Measurements from ENCODE around the gene BEND3.

BEND3 gene

GRCh38 chr6:107080036-107080435 lies 35.3 kb downstream of the BEND3 start:
- no peak for DNase-seq

GRCh38 chr6:107079429-107079828 lies 35.9 kb downstream of the BEND3 start:
- no peak for DNase-seq

DNA sequence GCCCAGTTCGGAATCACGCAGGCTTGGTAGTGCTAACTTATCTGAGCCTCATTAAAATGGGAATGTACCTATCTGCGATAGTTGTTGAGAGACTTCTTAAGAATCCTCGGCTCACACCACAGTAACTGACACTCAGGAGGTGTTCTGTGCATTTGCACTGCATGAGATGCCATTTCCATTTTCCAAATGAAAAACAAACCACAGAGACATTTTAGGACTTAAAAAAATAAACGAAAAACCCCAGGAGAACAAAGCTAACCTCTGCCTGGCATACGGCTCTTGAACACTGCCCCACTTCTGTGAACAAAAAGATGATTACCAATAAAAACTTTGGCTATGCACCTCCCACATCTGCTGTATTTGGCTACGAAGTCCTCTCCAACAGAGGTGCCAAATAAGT lies 37.6 kb downstream of the BEND3 start:
- no peak for DNase-seq

- no peak for DNase-seq
These were observed 39.3 kb downstream of the BEND3 start for GRCh38 chr6:107075951-107076381.

- no peak for DNase-seq
These were observed 44.6 kb downstream of the BEND3 start for GRCh38 chr6:107070686-107071085.

- no peak for DNase-seq
These were observed 45.4 kb downstream of the BEND3 start for GRCh38 chr6:107069631-107070548.

DNA sequence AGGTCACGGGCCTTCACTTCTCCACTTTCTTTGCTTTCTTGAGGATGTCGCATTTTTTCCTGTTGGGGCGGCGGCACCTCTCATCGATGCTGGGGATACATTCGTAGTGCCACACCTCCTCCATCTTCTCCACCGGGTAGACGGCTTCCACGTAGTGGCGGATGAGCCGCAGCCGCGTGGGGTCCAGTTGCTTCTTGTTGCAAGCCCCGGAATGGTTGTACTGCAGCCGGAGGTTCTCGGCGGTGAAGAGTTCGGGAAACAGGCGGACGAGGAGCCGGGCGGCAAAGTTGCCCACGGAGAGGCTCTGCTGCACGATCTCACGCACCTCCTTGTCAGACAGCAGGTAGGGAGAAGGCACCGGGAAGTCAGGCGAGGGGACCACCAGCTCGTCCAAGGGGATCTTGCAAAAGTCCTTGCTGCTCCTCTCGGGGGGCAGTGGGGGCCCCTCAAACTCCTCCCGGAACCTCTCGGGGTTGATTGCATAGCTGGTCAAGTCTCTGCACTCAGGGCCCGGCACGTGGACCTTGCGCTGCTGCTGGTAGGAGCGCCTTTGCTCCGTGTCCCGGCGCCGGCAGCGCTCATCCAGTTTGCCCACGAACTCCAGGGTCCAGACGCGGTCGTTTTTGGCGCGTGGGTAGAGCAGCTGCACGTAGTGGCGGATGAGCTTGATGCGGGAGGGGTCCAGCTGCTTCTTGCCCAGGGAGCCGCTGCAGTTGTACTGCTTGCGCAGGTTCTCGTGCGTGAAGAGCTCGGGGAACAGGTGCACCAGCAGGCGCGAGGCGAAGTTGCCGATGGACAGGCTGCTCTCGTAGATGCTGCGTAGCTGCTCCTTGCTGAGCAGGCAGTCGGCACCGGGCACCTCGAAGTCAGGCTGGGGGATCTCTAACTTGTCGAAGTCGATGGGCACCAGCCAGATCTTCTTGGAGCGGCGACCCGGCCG lies 46.4 kb downstream of the BEND3 start:
- DNase-seq: no peak

- DNase-seq: no peak
These were observed 48.3 kb downstream of the BEND3 start for GRCh38 chr6:107066697-107067659.

DNA sequence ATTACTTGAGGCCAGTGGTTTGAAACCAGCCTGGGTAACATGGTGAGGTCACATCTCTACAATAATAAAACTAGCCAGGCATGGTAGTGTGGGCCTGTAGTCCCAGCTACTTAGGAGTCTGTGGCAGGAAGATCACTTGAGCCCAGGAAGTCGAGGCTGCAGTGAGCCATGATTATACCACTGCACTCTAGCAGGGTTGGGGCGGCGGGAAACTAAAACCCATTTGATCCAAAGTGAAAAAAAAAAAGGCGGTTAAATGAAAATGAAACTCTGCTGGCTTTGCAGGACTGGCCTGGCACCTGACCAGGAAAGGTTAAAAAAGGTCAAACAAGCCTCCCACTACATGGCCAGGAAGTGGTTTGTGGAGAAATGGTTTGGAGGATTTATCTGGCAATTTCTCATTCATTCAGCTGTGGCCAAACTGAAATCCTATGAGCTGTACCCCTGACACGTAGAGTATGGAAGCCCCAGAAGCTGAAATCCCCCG lies 50.7 kb downstream of the BEND3 start:
- no peak for DNase-seq

DNA sequence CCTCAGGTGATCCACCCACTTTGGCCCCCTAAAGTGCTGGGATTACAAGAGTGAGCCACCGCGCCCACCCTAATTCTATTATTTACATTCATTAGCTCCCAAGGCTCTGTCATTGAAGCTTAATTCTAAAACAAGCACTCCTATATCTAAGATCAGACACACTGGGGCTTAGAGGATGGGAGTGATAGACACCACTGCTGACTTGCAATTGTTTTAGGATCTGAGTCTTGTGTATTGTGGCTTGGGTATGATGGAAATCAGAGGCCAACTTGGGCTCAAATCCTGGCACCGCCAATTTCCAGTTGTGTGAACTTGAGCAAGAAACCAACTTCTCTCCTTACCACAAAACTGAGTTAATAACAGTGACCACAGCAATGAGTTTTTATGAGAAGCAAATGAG lies 52.6 kb downstream of the BEND3 start:
- no peak for DNase-seq

DNA sequence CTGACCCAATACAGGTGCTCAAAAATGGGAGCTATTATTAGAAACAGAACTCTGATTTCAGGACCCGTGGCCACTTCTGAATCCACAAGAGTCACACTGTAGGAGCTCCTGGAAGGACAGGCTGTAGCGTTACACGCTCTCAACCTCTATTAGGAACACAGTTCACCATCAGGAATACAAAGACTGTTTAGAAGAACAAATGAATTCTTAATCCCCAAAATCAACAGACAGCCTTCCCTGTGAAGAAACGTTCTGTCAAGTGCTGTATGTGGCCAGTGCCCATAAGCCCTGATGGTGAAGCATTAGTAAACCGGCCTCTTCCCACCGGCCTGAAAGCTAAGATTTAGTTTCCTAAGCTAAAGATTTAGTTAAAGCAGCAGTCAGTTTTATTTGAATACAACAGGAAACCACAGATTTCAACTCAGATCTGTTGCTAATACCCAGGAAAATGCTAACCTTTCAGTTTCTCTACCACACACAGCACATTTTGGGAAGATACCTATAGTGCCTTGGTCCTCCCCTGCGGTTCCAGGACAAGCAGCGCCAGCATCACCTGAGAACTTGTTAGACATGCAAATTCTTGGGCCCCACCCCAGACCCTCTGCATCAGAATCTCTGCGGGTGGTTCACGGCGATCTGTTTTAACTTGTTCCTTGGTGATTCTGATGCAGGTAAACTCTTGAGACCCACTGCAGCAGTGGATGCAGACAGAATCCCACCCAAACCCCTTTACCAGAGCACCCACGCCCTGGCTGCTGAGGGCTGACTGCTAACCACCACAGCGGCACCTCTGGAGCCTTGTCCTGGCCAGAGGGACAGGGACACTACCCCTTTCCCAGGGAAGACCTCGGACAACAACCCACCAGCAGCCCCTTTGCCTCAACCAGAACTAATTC lies 53.9 kb downstream of the BEND3 start:
- no peak for DNase-seq

GRCh38 chr6:107060704-107061103 lies 54.6 kb downstream of the BEND3 start:
- no peak for DNase-seq

GRCh38 chr6:107059606-107060005 lies 55.7 kb downstream of the BEND3 start:
- DNase-seq: no peak

GRCh38 chr6:107057679-107058078 lies 57.6 kb downstream of the BEND3 start:
- DNase-seq: no peak

DNA sequence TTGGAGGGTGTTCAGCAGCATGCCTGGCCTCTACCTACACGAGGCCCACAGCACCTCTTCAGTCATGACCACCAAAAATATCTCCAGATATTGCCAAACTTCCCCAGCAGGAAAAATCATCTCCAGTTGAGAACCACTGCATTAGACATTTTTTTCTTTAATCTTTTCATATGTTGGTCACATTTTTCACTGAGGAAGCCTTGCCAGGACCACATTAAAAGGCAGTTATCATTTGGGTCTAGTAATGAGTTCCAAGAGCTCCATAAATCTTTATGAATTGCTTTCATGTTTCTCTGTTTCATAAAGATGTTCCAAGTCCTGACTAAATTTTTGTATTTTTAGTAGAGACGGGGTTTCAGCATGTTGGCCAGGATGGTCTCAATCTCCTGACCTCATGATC lies 58.5 kb downstream of the BEND3 start:
- DNase-seq: no peak

GRCh38 chr6:107047807-107048206 lies 67.5 kb downstream of the BEND3 start:
- no peak for DNase-seq

GRCh38 chr6:107045826-107046675 lies 69.3 kb downstream of the BEND3 start:
- DNase-seq: no peak

GRCh38 chr6:107033126-107033525 lies 82.2 kb downstream of the BEND3 start:
- DNase-seq: no peak

- DNase-seq: no peak
These were observed 83.3 kb downstream of the BEND3 start for GRCh38 chr6:107032051-107032450.

DNA sequence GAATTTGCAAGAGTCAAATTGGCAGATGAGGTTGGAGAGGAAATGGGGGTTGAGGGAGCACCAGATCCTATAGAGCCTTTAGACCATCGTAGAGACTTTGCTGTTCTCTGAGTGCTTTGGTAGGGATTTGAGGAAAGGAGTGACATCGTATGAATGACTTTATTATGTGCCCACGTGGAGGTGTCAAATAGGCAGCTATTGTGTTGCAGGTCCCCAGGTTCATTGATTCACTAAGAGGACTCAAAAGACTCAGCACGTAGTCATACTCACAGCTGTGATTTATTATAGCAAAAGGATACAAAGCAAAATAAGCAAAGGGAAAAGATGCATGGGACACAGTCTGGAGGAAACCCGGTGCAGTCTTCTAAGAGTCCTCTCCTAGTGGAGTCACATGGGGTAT lies 85.2 kb downstream of the BEND3 start:
- DNase-seq: no peak

Data from GOT3 (cell line).